HG03460 (cell line): Measurements from ENCODE around the gene TLCD2.
"Not testable (repeated sequence)": the region's sequence is repeated elsewhere in the genome, so short reads cannot be mapped to it uniquely, and the experiment has no call there.

Experiments
- ATAC-seq: cut with Tn5 transposase; IDR thresholded peaks from one replicate; pipeline ENCODE4 v1.9.1; 2021; ENCODE audit not compliant: unreplicated experiment

TLCD2 gene, protein sequence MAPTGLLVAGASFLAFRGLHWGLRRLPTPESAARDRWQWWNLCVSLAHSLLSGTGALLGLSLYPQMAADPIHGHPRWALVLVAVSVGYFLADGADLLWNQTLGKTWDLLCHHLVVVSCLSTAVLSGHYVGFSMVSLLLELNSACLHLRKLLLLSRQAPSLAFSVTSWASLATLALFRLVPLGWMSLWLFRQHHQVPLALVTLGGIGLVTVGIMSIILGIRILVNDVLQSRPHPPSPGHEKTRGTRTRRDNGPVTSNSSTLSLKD

DNA sequence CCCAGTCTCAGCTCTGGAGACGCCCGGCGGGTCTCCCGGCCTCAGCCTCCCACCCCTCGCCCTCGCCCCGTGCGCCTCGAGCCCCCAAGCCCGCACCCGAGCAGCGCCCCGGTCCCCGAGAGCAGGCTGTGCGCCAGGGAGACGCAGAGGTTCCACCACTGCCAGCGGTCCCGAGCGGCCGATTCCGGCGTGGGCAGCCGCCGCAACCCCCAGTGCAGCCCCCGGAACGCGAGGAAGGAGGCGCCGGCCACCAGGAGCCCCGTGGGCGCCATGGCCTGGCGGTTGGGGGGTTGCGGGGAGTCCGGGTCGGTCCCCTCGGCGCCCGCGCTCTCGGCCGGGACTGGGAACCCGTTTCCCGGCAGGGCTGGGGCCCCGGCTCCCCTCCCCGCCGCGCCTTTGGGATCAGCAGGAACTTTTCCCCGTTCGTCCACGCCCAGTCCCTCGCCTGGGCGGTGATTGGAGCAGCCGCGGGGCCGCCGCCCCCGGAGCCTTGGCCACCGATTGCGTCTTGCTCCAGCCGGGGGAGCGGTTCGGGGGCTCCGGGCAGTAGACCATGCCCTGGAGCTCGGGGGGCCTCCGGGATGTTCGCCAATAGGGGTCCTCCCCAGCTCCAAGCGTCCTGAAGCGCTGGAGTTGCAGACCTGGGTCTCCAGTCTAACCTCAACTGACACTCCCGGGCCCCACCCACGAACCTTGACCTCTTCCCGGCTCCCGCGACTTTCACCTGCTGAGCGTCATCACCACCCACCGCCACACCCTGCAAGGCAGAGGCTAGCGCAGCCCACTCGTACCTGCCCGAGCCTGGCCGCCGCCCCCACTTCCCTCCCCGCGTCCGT, at the start of gene TLCD2:
Gene TLCD2 (minus strand): TSS at position 407 of the 836 bp plus-strand sequence. CDS start 135 bp downstream, at position 272.
- ATAC-seq: no peak

DNA sequence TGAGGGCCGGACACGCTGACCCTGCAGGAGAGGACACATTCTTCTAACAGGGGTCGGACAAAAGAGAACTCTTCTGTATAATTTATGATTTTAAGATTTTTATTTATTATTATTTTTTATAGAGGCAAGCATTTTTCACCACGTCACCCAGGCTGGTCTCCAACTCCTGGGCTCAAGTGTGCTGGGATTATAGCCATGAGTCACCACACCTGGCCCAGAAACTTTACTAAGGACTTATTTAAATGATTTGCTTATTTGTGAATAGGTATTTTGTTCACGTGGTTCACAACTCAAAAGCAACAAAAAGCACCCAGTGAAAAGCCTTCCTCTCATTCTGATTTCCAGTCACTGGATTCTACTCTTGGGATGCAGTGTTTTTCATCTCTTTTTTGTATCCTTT, 49.4 kb upstream of the TLCD2 start:
- ATAC-seq: no peak

DNA sequence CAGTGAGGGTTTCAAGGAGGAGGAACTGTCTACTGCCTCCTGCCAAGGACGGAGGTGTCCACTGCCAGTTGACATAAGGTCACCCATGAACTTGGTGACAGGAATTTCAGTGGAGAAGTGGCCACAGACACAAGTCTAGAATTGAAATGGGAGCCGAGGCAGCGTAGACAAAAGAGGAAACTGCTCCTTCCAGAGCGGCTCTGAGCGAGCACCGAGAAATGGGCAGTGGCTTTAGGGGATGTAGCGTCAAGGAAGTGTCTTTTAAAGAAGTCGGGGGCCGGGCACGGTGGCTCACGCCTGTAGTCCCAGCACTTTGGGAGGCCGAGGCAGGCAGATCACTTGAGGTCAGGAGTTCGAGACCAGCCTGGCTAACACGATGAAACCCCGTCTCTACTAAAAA, 48.6 kb upstream of the TLCD2 start:
- no peak for ATAC-seq

DNA sequence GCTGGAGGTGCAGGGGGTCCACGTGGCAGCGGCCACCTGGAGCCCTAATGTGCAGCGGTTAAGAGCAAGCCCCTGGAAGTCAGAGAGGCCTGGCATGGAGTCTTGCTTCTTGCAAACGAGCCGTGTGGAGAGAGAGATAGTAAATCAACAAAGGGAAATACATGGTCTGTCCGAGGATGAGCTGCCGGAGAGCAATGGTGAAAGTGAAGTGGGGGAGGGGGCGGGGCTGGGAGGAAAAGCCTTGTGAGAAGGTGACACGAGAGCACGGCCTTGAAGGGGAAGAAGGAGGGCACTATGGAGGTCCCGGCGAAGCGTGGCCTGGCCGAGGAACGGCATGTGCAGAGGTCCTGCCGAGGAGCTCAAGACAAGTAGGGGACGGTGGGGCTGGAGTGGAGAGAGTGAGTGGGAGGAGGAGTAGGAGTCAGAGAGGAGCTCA, 45.7 kb upstream of the TLCD2 start:
- ATAC-seq: no peak

DNA sequence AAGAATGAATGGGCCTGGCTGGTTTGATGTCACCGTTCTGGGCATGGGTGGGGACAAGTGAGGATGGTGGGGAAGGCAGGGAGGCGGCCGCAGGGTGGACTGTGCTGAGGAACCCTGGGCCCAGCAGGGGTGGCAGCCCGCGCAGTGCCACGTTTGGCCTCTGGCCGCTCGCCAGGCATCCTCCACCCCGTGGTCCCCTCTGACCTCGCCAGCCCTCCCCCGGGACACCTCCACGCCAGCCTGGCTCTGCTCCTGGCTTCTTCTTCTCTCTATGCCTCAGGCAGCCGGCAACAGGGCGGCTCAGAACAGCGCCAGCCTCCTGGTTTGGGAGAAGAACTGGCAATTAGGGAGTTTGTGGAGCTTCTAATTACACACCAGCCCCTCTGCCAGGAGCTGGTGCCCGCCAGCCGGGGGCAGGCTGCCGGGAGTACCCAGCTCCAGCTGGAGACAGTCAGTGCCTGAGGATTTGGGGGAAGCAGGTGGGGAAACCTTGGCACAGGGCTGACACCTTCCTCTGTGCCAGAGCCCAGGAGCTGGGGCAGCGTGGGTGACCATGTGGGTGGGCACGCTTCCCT, 45.2 kb upstream of the TLCD2 start:
- ATAC-seq: no peak

DNA sequence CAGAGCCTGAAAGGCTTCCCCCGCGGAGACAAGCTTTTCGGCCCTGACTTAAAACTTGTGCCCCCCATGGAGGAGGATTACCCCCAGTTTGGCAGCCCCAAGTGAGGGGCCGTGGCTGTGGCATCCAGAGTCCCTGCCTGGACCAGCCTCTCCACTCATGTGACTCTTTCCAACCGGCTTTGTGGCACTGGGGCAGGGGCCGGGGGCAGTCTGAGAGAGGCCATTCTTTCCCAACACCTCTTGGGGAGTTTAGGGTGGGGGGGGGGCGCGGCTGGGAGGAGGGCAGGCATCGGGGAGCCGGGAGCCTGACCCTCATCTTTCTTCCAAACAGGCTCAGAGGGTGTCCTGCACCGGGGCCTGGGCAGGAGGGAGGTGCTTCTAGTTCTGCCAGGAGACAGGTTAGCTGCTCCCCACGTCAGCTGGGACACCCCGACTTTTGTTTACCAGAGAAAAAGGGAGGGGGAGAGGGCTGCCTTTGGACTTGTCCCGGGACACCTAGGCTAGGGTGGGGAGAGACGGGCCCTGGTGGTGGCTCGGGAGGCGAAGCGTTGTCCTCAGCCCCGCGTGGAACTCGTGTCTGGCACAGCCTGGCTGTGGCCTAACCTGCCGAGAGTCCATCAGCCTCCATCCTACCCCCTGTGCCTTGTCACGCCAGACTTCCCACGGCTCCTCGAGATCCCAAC, 44.4 kb upstream of the TLCD2 start:
- ATAC-seq: no peak

DNA sequence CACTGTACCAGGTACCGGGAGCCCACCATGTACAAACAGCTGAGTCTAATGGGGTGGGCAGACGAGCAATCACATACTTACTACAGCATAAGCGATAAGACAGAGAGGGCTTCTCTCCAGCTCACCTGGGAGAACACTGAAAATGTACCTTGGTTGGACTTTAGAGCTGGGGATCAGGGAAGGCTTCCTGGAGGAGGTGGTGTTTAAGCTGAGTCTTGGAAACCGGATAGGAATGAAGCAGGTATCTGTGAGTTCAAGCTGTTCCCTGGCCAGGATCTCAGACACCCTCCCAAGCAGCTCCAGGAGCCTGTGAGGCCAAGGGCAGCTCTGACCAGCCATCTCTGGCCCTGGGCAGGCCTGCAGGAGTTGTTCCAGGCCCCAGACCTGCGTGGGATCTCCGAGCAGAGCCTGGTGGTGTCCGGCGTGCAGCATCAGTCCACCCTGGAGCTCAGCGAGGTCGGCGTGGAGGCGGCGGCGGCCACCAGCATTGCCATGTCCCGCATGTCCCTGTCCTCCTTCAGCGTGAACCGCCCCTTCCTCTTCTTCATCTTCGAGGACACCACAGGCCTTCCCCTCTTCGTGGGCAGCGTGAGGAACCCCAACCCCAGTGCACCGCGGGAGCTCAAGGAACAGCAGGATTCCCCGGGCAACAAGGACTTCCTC, 43.7 kb upstream of the TLCD2 start:
- no peak for ATAC-seq

DNA sequence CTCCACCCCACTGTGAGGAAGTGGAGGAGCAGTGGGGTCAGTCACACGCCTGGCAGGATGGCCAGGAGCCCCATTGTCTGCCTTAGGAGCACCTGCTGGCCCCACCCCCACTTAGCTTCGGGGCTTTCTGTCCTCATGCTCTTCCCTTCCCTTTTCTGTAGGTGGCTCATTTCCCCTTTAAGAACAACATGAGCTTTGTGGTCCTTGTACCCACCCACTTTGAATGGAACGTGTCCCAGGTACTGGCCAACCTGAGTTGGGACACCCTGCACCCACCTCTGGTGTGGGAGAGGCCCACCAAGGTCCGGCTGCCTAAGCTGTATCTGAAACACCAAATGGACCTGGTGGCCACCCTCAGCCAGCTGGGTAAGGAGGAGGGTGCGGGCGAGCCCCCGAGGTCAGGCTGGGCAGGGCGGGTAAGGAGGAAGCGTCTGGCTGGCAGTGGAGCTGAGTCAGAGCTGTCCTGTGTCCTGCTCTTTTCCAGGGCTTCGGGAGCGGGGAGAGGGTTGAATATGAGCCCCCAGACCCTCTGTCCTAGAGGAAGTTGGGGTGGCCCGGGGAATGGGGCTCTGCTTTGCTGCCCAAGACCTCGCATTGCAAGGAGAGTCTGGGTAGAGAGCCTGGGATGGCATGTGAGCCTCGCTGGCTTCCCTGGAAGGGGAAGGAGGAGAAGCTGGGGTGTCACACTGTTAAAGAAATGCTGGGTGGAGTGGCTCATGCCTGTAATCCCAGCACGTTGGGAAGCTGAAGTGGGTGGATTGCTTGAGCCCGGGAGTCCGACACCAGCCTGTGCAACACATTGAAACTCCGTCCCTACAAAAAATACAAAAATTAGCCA, 42.5 kb upstream of the TLCD2 start:
- no peak for ATAC-seq

DNA sequence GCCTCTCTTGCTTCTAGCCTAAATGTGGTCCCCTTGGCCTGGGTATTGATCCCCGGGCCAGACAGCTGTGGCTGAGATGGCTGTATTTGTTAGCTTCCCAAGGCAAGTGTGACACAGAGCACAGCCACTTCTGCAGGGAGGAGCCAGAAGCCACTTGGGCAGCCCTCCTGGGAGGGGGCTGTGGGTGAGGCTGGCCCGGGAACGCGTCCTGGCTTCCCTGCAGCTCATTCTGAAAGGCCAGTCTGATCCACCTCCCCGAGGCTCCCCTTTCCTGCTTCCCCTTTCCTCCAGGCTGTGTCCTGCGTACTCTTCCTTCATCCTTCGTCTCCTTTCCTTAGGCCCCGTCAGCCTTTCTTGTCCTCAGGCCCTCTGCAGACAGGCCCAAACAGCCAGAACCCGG, 40.5 kb upstream of the TLCD2 start:
- no peak for ATAC-seq

DNA sequence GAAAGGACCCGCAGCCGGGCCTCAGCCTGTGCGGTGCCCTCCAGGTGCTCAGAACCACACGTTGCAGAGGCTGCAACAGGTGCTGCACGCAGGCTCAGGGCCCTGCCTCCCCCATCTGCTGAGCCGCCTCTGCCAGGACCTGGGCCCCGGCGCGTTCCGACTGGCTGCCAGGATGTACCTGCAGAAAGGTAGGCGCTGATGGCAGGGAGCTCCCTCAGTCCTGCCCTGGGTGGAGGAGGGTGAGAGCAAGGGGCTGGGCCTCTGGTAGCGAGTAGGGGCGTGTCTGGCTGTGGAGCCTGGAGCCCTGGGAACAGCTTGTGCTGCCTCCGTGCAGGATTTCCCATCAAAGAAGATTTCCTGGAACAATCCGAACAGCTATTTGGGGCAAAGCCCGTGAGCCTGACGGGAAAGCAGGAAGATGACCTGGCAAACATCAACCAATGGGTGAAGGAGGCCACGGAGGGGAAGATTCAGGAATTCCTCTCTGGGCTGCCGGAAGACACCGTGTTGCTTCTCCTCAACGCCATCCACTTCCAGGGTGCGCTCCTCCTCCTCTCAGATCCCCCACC, 36.9 kb upstream of the TLCD2 start:
- ATAC-seq: no peak

DNA sequence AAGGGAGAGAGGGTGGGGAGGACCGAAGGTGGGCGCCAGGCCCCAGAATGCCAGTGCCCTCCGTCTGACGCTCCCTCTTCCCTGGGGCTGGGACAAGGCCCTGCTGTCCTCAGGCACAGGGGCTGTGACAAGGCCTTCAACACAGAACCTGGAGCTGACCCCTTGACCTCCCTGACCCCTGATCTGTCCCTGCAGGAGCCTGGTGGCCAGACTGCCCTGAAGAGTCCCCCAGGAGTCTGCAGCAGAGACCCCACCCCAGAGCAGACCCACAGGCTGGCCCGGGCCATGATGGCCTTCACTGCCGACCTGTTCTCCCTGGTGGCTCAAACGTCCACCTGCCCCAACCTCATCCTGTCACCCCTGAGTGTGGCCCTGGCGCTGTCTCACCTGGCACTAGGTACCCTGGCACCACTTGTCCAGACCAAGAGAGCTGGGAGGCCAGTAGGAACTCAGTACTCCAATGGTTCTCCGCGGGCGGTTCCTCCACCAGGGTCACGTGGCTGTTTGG, 35.4 kb upstream of the TLCD2 start:
- no peak for ATAC-seq

DNA sequence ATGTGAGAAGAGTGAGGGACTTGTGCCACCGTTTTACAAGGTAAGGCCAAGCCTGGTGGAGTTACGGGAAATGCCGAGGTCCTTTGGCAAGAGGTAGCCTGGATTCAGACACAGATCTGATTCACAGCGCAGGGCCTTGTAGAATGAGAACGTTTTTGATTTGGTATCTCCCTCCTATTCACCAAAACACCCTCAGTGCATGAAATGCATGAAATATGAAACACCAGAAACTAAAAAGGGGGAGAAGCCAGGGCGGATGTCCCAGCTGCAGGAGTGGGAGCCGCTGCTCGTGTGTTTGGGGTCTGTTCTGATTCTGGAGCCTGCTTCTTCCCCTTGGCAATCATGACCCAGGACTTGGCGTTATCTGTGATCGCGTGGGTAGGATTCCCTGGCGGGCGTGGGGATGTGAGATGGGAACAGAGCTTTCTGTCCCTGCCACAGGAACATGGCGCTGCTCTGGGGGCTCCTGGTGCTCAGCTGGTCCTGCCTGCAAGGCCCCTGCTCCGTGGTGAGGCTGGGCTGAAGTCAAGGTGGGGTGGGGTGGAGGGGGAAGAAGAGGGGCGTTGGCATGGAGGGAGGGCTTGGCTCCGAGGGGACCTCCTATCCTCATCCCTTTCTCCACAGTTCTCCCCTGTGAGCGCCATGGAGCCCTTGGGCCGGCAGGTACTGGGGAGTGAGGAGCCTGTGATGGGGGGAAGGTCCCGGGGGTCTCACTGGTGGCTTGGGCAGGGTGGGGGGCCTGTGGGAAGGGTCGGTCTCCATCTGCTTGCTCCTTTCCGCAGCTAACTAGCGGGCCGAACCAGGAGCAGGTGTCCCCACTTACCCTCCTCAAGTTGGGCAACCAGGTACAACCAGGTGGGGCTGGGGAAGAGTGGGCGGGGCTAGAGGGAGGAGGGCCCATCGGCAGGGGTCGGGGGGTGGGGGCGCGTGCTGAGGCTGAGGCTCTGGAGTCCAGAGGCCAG, 34.7 kb upstream of the TLCD2 start:
- ATAC-seq: no peak

DNA sequence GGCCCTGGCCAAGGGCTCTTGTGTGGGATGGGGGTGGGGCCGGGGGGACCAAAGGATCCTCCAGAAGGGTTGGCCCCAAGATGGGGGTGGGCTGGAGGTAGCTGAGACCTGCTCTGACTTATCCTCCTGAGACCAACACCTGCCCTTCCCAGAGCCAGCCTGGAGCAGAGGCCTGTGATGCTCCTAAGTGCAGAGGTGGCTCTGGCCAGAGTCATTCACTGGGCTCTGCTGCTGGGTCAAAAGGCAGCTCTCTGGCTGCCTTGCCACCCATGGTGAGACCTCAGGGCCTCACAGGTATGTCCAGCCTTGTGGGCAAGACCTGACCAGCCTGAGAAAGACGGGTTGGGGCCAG, 32.9 kb upstream of the TLCD2 start:
- no peak for ATAC-seq

DNA sequence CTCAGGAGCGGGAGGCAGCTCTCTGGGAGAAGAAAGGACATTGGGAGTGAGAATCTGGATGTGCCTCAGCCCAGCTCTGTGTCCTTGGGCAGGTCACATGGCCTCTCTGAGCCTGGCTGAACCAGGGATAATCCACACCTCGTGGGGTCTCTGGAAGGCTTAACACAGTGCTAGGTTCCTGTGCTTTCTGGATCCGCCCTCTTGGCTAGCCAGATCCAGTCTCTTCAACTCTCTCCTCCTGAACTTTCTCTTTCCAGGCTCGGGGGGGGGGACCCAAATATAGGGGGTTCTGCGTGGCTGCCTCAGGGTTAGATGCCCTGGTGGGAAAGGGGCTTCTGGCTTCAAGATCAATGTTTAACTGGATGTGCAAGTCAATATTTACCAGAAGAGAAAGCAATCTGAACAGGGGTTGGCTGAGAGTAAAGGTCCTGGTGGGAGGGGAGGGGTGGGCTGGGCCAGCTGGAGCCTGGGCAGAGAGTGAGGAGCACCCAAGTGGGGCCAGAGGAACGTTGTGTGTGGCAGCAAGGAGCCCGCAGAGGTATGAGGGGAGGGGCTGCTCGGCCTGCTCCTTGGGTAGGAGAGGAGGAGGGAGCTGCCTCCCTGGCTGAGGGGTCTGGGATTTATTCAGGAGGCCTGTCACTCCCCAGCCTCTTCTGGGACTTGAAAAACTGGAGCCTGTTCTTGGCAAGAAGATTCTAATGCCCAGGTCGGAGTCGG, 32.4 kb upstream of the TLCD2 start, which contains the start of gene SERPINF2:
Gene SERPINF2 (plus strand): TSS at position 501 of the 717 bp plus-strand sequence. CDS start 2,125 bp downstream, outside the sequence.
- ATAC-seq: no peak

DNA sequence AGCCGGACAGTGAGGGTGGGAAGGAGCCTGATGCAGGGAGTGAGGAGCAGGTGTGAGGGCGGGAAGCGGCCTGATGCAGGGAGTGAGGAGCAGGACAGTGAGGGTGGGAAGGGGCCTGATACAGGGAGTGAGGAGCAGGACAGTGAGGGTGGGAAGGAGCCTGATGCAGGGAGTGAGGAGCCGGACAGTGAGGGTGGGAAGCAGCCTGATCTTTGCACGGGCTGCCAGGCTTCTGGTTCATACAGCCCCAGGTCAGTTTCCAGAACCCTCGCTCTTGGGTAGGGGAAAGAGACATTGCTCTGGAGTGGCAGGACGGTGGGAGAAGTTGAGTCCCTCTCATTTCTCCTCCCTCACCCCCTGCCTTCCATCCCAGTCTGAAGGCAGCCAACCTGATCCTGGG, 31.7 kb upstream of the TLCD2 start:
- not testable (repeated sequence) for ATAC-seq

DNA sequence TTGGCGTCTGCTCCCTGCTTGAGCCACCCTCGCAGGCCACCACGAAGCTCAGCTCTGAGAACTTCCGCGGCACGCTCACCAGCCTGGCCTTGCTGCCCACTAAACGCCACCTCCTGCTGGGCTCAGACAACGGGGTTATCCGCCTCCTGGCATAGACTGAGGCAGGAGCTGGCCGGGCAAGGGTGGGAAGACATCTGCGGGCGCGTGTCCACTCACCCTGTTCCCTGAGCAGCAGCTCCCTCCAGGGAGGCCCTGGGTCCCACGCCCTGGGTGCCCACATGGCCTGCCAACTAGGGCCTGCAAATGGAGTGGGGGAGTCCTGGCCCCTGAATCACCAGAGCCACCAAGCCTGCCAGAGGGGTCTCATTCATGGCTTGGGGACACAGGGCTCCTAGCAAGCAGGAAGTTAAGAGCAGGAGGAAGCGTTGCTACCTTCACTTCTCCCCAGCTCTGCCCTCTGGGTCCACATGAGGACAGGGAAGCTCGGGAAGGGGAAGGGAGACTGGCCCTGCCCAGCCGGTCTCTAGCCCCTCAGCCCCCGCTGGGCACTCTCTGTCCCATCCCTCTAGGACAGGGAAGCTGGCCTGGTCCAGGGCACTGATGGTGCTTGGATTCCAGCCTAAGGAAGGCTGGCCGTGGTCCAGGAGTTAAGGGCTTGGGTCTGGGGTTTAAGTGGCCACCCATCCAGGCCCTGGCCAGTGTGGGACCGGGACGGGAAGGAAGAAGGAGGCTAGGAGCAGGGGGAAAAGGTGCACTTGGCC, 27.5 kb upstream of the TLCD2 start:
- no peak for ATAC-seq
